Neutrophil (primary cell): ENCODE results near the gene PCSK1.

Source experiments
- H3K27ac ChIP-seq: fragments of 200-600 bp; sonication (generic); 2 replicates; pipeline ENCODE4 v1.5.1; 2016; ENCODE audit warnings: mild to moderate bottlenecking, moderate library complexity
- H3K27me3 ChIP-seq: fragments of 200-600 bp; sonication (generic); 2 replicates; pipeline ENCODE4 v1.6.0; 2016; ENCODE audit warnings: mild to moderate bottlenecking
- H3K36me3 ChIP-seq: fragments of 200-600 bp; sonication (generic); 2 replicates; pipeline ENCODE4 v1.5.1; 2017
- H3K4me1 ChIP-seq, 2 experiments: fragments of 200-600 bp in 1 of 2; sonication (generic) in 1 of 2; 1 replicate in 1 of 2; 2 replicates in 1 of 2; pipeline versions ENCODE4 v1.5.1 to v1.6.1; 2013 to 2016; ENCODE audit warnings: low read depth in 1 of 2, low read length in 1 of 2, mild to moderate bottlenecking in 1 of 2, moderate library complexity in 1 of 2; ENCODE audit not compliant: control insufficient read depth in 1 of 2, insufficient read depth in 1 of 2
- H3K4me3 ChIP-seq, 2 experiments: fragments of 200-600 bp in 1 of 2; sonication (generic) in 1 of 2; 1 replicate in 1 of 2; 2 replicates in 1 of 2; pipeline ENCODE4 v1.5.1; 2013 to 2016; ENCODE audit warnings: low read depth in 1 of 2, low read length in 1 of 2, mild to moderate bottlenecking in 1 of 2, moderate library complexity in 1 of 2
- H3K9me3 ChIP-seq: fragments of 200-600 bp; sonication (generic); 2 replicates; pipeline ENCODE4 v1.5.1; 2016
- TF ChIP-seq, protein P1 (sequence below): fragments of 200-600 bp; sonication (generic); IDR thresholded peaks from 2 replicates; pipeline ENCODE4 v1.5.1; 2016; ENCODE audit warnings: antibody characterized with exemption

Gene PCSK1

GRCh38 chr5:96433066-96433447 lies at the start of gene PCSK1:
PCSK1 (minus strand) TSS chr5:96433248; CDS start chr5:96433042, 206 bp downstream.
- H3K4me3 ChIP-seq, result no peak within 1 kb of the TSS
- H3K27ac ChIP-seq, result no peak within 1 kb of the TSS
- H3K36me3 ChIP-seq, result no peaks in the 10 kb centered on the region
- no peaks in the 10 kb centered on the region for H3K9me3 ChIP-seq
- peaks cover 99% of the 10 kb centered on the region for H3K27me3 ChIP-seq
- TF ChIP-seq, protein P1, sequence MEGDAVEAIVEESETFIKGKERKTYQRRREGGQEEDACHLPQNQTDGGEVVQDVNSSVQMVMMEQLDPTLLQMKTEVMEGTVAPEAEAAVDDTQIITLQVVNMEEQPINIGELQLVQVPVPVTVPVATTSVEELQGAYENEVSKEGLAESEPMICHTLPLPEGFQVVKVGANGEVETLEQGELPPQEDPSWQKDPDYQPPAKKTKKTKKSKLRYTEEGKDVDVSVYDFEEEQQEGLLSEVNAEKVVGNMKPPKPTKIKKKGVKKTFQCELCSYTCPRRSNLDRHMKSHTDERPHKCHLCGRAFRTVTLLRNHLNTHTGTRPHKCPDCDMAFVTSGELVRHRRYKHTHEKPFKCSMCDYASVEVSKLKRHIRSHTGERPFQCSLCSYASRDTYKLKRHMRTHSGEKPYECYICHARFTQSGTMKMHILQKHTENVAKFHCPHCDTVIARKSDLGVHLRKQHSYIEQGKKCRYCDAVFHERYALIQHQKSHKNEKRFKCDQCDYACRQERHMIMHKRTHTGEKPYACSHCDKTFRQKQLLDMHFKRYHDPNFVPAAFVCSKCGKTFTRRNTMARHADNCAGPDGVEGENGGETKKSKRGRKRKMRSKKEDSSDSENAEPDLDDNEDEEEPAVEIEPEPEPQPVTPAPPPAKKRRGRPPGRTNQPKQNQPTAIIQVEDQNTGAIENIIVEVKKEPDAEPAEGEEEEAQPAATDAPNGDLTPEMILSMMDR, result no peak
- H3K4me1 ChIP-seq, result no peaks in the 10 kb centered on the region

GRCh38 chr5:96481867-96482266 lies 48.8 kb upstream of the PCSK1 start:
- H3K4me3 ChIP-seq, result no peak overlapping the region
- H3K27ac ChIP-seq, result no peak overlapping the region
- no peaks in the 10 kb centered on the region for H3K9me3 ChIP-seq
- TF ChIP-seq, protein P1, result no peak
- no peaks in the 10 kb centered on the region for H3K36me3 ChIP-seq
- H3K27me3 ChIP-seq, result no peaks in the 10 kb centered on the region
- H3K4me1 ChIP-seq, result no peaks in the 10 kb centered on the region

DNA sequence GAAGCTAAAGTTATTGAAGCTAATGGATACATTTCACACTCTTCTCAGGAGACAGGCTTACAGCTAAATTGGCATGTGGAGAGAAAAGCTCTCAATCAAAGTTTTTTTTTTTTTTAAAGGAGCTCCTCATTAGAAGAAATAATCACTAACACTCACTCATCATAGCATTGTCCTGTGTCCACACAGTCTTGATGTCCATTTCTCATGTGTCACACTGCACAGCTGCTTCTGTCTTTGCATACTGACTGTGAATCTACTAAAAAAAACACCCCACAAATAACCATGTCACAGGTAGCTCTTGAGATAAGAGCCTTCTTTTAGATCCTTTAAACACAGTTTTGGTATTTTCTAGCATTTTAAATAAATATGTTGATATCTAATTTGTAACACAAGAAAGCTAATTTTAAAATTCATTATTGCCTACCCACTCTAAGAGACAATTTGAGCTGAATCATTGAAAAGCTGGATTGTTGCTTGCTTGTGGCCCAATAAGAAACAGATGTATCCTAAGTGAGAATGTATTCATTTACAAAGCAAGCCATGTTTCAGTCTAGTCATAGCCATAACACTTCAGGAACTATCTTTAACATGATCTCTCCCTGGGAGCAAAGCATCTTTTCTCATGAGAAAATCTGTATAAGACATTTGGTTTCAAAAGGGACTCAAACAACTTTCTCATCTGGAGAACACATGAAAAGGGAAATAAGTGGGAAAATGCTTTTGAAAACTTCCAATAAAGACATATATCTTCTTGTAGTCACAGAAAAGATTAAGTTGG lies 48.1 kb upstream of the PCSK1 start:
- no peaks in the 10 kb centered on the region for H3K27me3 ChIP-seq
- no peak overlapping the region for H3K27ac ChIP-seq
- H3K36me3 ChIP-seq, result no peaks in the 10 kb centered on the region
- H3K4me1 ChIP-seq, result no peaks in the 10 kb centered on the region
- H3K4me3 ChIP-seq, result no peak overlapping the region
- TF ChIP-seq, protein P1, result no peak
- no peaks in the 10 kb centered on the region for H3K9me3 ChIP-seq

- no peaks in the 10 kb centered on the region for H3K27me3 ChIP-seq
- no peak overlapping the region for H3K27ac ChIP-seq
- H3K4me3 ChIP-seq, result no peak overlapping the region
- H3K4me1 ChIP-seq, result no peaks in the 10 kb centered on the region
- no peaks in the 10 kb centered on the region for H3K36me3 ChIP-seq
- no peaks in the 10 kb centered on the region for H3K9me3 ChIP-seq
- TF ChIP-seq, protein P1, result no peak
These were observed 45.9 kb upstream of the PCSK1 start for GRCh38 chr5:96478983-96479382.

- Histone ChIP-seq H3K4me1 (no peaks in the 10 kb centered on the region), H3K9me3 (no peaks in the 10 kb centered on the region), H3K4me3 (no peak overlapping the region), H3K36me3 (no peaks in the 10 kb centered on the region), H3K27me3 (peaks cover 9% of the 10 kb centered on the region), H3K27ac (no peak overlapping the region)
- TF ChIP-seq, protein P1, result no peak
These were observed 43.6 kb upstream of the PCSK1 start for GRCh38 chr5:96476654-96477053.
